ENCODE data around the gene PPP2R2B.

The PPP2R2B gene

DNA sequence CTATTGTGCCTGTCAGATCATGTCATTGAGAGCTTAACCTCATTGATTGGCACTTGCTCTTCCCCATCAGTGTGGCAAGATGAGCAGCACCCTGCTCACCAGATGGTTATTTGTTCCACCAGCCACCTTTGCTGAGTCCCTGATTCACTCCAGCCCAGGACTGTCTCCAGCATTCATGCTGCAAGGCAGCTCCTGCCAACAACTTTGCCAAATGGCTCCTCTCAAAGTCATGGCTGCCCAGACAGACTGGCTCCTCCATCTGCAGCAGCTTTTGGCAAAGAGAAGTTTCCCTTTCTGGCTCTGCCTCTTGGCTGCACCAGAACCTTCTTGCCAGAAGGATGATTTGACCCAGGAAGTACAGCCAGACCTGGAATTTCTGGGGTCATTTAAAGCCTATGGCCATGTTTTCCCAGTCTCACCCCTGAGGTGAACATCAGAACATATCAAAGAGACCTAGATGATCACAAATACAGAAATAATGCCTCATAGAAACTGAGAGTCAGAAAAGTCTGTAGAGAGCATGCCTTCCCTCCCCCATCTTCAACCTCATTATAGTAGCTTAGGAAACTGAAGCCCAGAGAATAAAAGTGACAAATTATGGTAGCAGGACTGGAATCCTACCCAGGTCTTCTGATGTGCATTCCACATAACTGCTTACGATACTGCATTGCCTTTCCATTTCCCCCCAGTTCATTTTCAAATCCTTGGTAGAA, 10.4 kb downstream of the PPP2R2B start:
- Histone ChIP-seq H3K4me2 (ENCODE audit: low read length) (no peak overlapping the region), H3K9me3 (ENCODE audit: control insufficient read depth, low read length) (no peaks in the 10 kb centered on the region), H3K4me1 (no peaks in the 10 kb centered on the region), H3K36me3 (ENCODE audit: control insufficient read depth, insufficient read depth, low read length) (no peaks in the 10 kb centered on the region), H3K79me2 (peaks cover 6% of the 10 kb centered on the region), H3K27me3 (ENCODE audit: control insufficient read depth, insufficient read depth, low read length) (no peaks in the 10 kb centered on the region), H3K27ac (no peak overlapping the region), H3K4me3 (ENCODE audit: low read depth, low read length) (no peak overlapping the region), H3K9ac (no peak overlapping the region), H2AFZ (no peak overlapping the region)
- TF ChIP-seq, protein P1, sequence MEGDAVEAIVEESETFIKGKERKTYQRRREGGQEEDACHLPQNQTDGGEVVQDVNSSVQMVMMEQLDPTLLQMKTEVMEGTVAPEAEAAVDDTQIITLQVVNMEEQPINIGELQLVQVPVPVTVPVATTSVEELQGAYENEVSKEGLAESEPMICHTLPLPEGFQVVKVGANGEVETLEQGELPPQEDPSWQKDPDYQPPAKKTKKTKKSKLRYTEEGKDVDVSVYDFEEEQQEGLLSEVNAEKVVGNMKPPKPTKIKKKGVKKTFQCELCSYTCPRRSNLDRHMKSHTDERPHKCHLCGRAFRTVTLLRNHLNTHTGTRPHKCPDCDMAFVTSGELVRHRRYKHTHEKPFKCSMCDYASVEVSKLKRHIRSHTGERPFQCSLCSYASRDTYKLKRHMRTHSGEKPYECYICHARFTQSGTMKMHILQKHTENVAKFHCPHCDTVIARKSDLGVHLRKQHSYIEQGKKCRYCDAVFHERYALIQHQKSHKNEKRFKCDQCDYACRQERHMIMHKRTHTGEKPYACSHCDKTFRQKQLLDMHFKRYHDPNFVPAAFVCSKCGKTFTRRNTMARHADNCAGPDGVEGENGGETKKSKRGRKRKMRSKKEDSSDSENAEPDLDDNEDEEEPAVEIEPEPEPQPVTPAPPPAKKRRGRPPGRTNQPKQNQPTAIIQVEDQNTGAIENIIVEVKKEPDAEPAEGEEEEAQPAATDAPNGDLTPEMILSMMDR (IDR thresholded peaks at IDR 0.05), result no peak

DNA sequence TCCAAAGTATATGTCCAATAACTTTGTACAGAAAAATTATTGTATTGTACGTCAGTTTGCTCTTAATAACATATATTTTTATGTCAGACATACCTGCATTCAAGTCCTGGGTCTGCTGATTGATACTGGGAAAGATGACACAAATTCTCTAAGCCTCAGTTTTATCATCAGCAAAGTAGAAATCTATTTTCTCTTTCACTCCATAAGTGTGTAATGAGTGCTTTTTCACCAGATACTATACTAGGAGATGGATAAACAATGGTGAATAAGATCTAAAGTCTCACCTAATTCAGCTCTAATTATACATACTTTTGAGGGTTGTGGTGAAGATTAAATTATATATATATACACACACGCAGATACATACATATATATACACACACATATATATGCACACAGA, 12.3 kb downstream of the PPP2R2B start:
- Histone ChIP-seq H3K4me2 (ENCODE audit: low read length) (no peak overlapping the region), H3K27ac (no peak overlapping the region), H3K4me1 (no peaks in the 10 kb centered on the region), H3K4me3 (ENCODE audit: low read depth, low read length) (no peak overlapping the region), H3K9ac (no peak overlapping the region), H3K9me3 (ENCODE audit: control insufficient read depth, low read length) (no peaks in the 10 kb centered on the region), H3K79me2 (peaks cover 2% of the 10 kb centered on the region), H3K27me3 (ENCODE audit: control insufficient read depth, insufficient read depth, low read length) (no peaks in the 10 kb centered on the region), H2AFZ (no peak overlapping the region), H3K36me3 (ENCODE audit: control insufficient read depth, insufficient read depth, low read length) (no peaks in the 10 kb centered on the region)
- TF ChIP-seq, protein P1 (IDR thresholded peaks at IDR 0.05), result no peak

DNA sequence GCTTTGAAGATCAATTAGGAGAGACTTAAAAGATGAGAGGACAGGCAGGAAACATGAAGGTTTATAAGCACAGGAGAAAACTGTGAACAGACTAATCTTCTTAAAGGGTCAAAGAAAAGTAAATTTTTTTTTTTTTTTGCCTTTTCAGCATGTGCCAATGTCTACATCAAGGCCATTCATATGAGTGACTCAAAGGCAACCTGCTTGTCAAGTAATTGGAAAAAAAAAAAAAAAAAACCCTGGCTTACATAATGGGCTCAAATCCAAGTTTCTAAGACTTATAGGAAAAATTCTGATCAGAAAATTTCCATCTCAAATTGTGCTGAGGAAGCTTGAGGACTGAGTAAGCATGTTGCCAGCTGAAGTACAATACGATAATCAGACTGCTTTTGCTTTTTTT, 15.9 kb downstream of the PPP2R2B start:
- Histone ChIP-seq H3K27ac (no peak overlapping the region), H3K79me2 (peaks cover 2% of the 10 kb centered on the region), H3K27me3 (ENCODE audit: control insufficient read depth, insufficient read depth, low read length) (no peaks in the 10 kb centered on the region), H3K9me3 (ENCODE audit: control insufficient read depth, low read length) (no peaks in the 10 kb centered on the region), H3K9ac (no peak overlapping the region), H3K36me3 (ENCODE audit: control insufficient read depth, insufficient read depth, low read length) (no peaks in the 10 kb centered on the region), H3K4me3 (ENCODE audit: low read depth, low read length) (no peak overlapping the region), H3K4me2 (ENCODE audit: low read length) (no peak overlapping the region), H2AFZ (no peak overlapping the region), H3K4me1 (no peaks in the 10 kb centered on the region)
- TF ChIP-seq, protein P1 (IDR thresholded peaks at IDR 0.05), result no peak

DNA sequence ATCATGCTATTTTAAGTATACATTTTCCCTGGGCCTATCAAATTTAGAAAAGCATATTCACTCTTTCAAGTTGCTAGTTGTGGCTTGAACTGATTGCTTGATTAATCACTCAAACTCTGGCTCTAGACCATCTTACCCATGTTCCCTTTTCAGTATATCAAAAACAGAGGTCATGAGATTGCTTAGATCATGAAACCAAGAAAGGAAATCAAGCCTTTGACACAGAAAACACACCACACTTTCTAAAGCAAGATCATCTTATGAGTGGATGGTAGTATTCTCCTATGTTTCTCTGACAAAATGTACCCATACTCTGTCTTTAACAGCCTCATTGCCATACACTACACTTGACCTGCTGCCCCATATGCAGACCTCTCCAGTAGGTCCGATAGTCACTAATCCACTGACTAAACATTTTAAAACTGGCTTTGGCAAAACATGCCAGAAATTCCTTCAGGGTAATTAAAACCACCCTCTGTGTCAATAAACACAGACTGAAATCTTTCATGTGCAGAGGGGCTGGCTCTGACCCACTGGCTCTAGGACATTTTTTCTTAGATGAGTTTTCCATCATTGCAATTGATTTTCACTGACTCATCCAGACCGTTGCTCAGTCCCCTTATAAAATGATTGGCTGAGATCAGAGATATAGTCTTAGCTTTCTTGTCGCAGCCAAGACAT, 18.2 kb downstream of the PPP2R2B start:
- Histone ChIP-seq H3K9me3 (ENCODE audit: control insufficient read depth, low read length) (no peaks in the 10 kb centered on the region), H3K4me3 (ENCODE audit: low read depth, low read length) (no peak overlapping the region), H2AFZ (no peak overlapping the region), H3K9ac (no peak overlapping the region), H3K79me2 (no peaks in the 10 kb centered on the region), H3K27ac (no peak overlapping the region), H3K27me3 (ENCODE audit: control insufficient read depth, insufficient read depth, low read length) (no peaks in the 10 kb centered on the region), H3K4me1 (no peaks in the 10 kb centered on the region), H3K4me2 (ENCODE audit: low read length) (no peak overlapping the region), H3K36me3 (ENCODE audit: control insufficient read depth, insufficient read depth, low read length) (no peaks in the 10 kb centered on the region)
- TF ChIP-seq, protein P1 (IDR thresholded peaks at IDR 0.05), result no peak

Measured in parathyroid adenoma (tissue), 2 donors.